ENCODE data around the gene IMP4.

IMP4 gene

GRCh38 chr2:130313812-130314334, 28.8 kb upstream of the IMP4 start:
- Histone ChIP-seq H3K27me3 (ENCODE audit: low read depth, low read length) (peaks cover 7% of the 10 kb centered on the region), H3K4me2 (ENCODE audit: low read length) (no peak overlapping the region), H4K20me1 (ENCODE audit: insufficient read depth, low read length) (no peaks in the 10 kb centered on the region), H3K79me2 (ENCODE audit: low read length) (no peaks in the 10 kb centered on the region), H3K4me1 (ENCODE audit: low read length) (no peaks in the 10 kb centered on the region), H3K9ac (ENCODE audit: low read length) (no peak overlapping the region), H2AFZ (ENCODE audit: low read depth, low read length) (no peak overlapping the region), H3K9me3 (ENCODE audit: insufficient read depth, low read length) (no peaks in the 10 kb centered on the region), H3K27ac (ENCODE audit: low read length) (no peak overlapping the region), H3K4me3 (ENCODE audit: low read length) (no peak overlapping the region), H3K36me3 (replicated peaks; ENCODE audit: low read depth, low read length) (no peaks in the 10 kb centered on the region)
- TF ChIP-seq, protein P1, sequence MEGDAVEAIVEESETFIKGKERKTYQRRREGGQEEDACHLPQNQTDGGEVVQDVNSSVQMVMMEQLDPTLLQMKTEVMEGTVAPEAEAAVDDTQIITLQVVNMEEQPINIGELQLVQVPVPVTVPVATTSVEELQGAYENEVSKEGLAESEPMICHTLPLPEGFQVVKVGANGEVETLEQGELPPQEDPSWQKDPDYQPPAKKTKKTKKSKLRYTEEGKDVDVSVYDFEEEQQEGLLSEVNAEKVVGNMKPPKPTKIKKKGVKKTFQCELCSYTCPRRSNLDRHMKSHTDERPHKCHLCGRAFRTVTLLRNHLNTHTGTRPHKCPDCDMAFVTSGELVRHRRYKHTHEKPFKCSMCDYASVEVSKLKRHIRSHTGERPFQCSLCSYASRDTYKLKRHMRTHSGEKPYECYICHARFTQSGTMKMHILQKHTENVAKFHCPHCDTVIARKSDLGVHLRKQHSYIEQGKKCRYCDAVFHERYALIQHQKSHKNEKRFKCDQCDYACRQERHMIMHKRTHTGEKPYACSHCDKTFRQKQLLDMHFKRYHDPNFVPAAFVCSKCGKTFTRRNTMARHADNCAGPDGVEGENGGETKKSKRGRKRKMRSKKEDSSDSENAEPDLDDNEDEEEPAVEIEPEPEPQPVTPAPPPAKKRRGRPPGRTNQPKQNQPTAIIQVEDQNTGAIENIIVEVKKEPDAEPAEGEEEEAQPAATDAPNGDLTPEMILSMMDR (IDR thresholded peaks at IDR 0.05; ENCODE audit: low read depth, low read length), result no peak
- no peak for TF ChIP-seq EZH2phosphoT487 (IDR thresholded peaks at IDR 0.05; ENCODE audit: low read depth)

GRCh38 chr2:130314377-130314776, 28.3 kb upstream of the IMP4 start:
- no peaks in the 10 kb centered on the region for H3K36me3 ChIP-seq (replicated peaks; ENCODE audit: low read depth, low read length)
- H3K4me3 ChIP-seq (ENCODE audit: low read length), result no peak overlapping the region
- no peak overlapping the region for H3K27ac ChIP-seq (ENCODE audit: low read length)
- peaks cover 6% of the 10 kb centered on the region; the same call in 1 of the 2 replicates for H3K27me3 ChIP-seq (ENCODE audit: low read depth, low read length)
- TF ChIP-seq, protein P1 (IDR thresholded peaks at IDR 0.05; ENCODE audit: low read depth, low read length), result no peak
- TF ChIP-seq EZH2phosphoT487 (IDR thresholded peaks at IDR 0.05; ENCODE audit: low read depth), result no peak
- H4K20me1 ChIP-seq (ENCODE audit: insufficient read depth, low read length), result no peaks in the 10 kb centered on the region
- no peak overlapping the region for H2AFZ ChIP-seq (ENCODE audit: low read depth, low read length)
- H3K4me2 ChIP-seq (ENCODE audit: low read length), result no peak overlapping the region
- H3K79me2 ChIP-seq (ENCODE audit: low read length), result no peaks in the 10 kb centered on the region
- H3K9ac ChIP-seq (ENCODE audit: low read length), result no peak overlapping the region
- H3K4me1 ChIP-seq (ENCODE audit: low read length), result no peaks in the 10 kb centered on the region
- H3K9me3 ChIP-seq (ENCODE audit: insufficient read depth, low read length), result no peaks in the 10 kb centered on the region

DNA sequence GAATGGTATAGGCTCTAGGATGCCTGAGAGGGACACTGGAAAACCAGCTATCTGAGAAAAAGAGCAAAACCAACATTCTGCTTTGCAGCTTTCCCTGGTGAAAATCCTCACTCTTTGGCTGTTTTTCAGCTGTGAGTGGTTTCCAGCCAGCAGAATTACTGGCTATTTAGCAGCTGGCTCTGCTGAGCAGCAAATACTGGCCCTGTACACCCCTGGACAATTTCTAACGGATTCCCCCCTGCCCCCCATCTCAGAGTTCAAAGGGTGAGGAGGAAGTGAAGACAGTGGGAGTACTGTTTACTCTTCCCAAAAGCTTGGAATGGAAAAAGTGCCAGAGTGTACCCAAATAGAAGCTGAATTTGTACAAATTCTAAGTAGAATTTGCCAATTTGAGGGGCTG, 26.1 kb upstream of the IMP4 start:
- Histone ChIP-seq H4K20me1 (ENCODE audit: insufficient read depth, low read length) (no peaks in the 10 kb centered on the region), H3K79me2 (ENCODE audit: low read length) (no peaks in the 10 kb centered on the region), H3K27me3 (ENCODE audit: low read depth, low read length) (no peaks in the 10 kb centered on the region), H3K9ac (ENCODE audit: low read length) (no peak overlapping the region), H3K27ac (ENCODE audit: low read length) (no peak overlapping the region), H3K36me3 (replicated peaks; ENCODE audit: low read depth, low read length) (no peaks in the 10 kb centered on the region), H3K9me3 (ENCODE audit: insufficient read depth, low read length) (no peaks in the 10 kb centered on the region), H3K4me3 (ENCODE audit: low read length) (no peak overlapping the region), H2AFZ (ENCODE audit: low read depth, low read length) (no peak overlapping the region), H3K4me2 (ENCODE audit: low read length) (no peak overlapping the region), H3K4me1 (ENCODE audit: low read length) (no peaks in the 10 kb centered on the region)
- TF ChIP-seq, protein P1 (IDR thresholded peaks at IDR 0.05; ENCODE audit: low read depth, low read length), result no peak
- TF ChIP-seq EZH2phosphoT487 (IDR thresholded peaks at IDR 0.05; ENCODE audit: low read depth), result no peak

GRCh38 chr2:130318906-130319305, 23.8 kb upstream of the IMP4 start:
- no peak overlapping the region for H2AFZ ChIP-seq (ENCODE audit: low read depth, low read length)
- no peaks in the 10 kb centered on the region for H3K36me3 ChIP-seq (replicated peaks; ENCODE audit: low read depth, low read length)
- no peaks in the 10 kb centered on the region for H4K20me1 ChIP-seq (ENCODE audit: insufficient read depth, low read length)
- TF ChIP-seq, protein P1 (IDR thresholded peaks at IDR 0.05; ENCODE audit: low read depth, low read length), result no peak
- no peak for TF ChIP-seq EZH2phosphoT487 (IDR thresholded peaks at IDR 0.05; ENCODE audit: low read depth)
- peaks cover 7% of the 10 kb centered on the region for H3K27me3 ChIP-seq (ENCODE audit: low read depth, low read length)
- no peak overlapping the region for H3K4me2 ChIP-seq (ENCODE audit: low read length)
- H3K4me3 ChIP-seq (ENCODE audit: low read length), result no peak overlapping the region
- H3K27ac ChIP-seq (ENCODE audit: low read length), result no peak overlapping the region
- H3K9me3 ChIP-seq (ENCODE audit: insufficient read depth, low read length), result no peaks in the 10 kb centered on the region
- H3K79me2 ChIP-seq (ENCODE audit: low read length), result no peaks in the 10 kb centered on the region
- no peak overlapping the region for H3K9ac ChIP-seq (ENCODE audit: low read length)
- no peaks in the 10 kb centered on the region for H3K4me1 ChIP-seq (ENCODE audit: low read length)
